Transverse colon (tissue), 4 donors: ENCODE data around the gene CAMSAP3. TPM values are rescaled to one million over a fixed set of nuclear protein-coding genes. Genes with fewer than 3 reads are reported as not detected.
A peak's percentile ranks its signal among the peaks of the same experiment; 100 is the strongest.

ENCODE experiments used
- DNase-seq: peaks from one replicate; pipeline ENCODE4 v3.0.0-alpha.2; 2019
- H3K27ac ChIP-seq, 4 donors: fragments of 200-600 bp; sonication (generic); 2 replicates each; pipeline ENCODE4 v1.5.1; 2016 to 2018; ENCODE audit warnings: inconsistent platforms in 4 of 4
- H3K27me3 ChIP-seq: fragments of 200-600 bp; sonication (generic); 2 replicates; pipeline ENCODE4 v1.5.1; 2017; ENCODE audit warnings: inconsistent platforms
- H3K36me3 ChIP-seq, 4 donors: fragments of 200-600 bp; sonication (generic); 2 replicates each; pipeline ENCODE4 v1.5.1; 2017 to 2019; ENCODE audit warnings: inconsistent platforms in 4 of 4
- H3K4me1 ChIP-seq, 4 donors: fragments of 200-600 bp; sonication (generic); 2 replicates each; pipeline ENCODE4 v1.5.1; 2017 to 2020; ENCODE audit warnings: inconsistent platforms in 4 of 4
- H3K4me3 ChIP-seq, 4 donors: fragments of 200-600 bp; sonication (generic); 1 replicate in 1 of 4; 2 replicates in 3 of 4; pipeline versions ENCODE4 v1.5.1 to v1.6.1; 2017 to 2019; ENCODE audit warnings: inconsistent platforms in 4 of 4
- H3K9me3 ChIP-seq, 2 donors: fragments of 200-600 bp; sonication (generic); 2 replicates each; pipeline ENCODE4 v1.5.1; 2017 to 2019; ENCODE audit warnings: inconsistent platforms in 2 of 2
- EP300 ChIP-seq: sonication (generic); formaldehyde crosslinking; IDR thresholded peaks from one replicate; pipeline ENCODE4 v1.6.1; 2017; ENCODE audit warnings: antibody characterized with exemption, low read depth
- POLR2A ChIP-seq: fragments of 450-650 bp; IDR thresholded peaks from one replicate; pipeline ENCODE4 v1.6.1; 2016; ENCODE audit warnings: antibody characterized with exemption, mild to moderate bottlenecking, moderate library complexity
- POLR2AphosphoS5 ChIP-seq, 3 donors: sonication (generic); formaldehyde crosslinking; IDR thresholded peaks; one replicate each; pipeline ENCODE4 v1.6.1; 2016; ENCODE audit warnings: antibody characterized with exemption in 3 of 3
- WGBS, 2 donors: methylation state at CpG; one replicate each; pipeline ENCODE4 v1.1.5; 2018; ENCODE audit warnings: low coverage in 1 of 2; 5-methylcytosine and 5-hydroxymethylcytosine counted together
- in situ Hi-C, 4 donors: fragments of 200-750 bp; cut with MboI; loops; one replicate each; pipeline versions ENCODE4 v1.15.0 to v1.15.1; 2017; ENCODE audit warnings: low sequenced_read_pairs in 3 of 4, low pct_ligation_motif_present in 1 of 4, low pct_unique_long_range_greater_than_20kb in 1 of 4
- intact Hi-C: fragments of 100-400 bp; cut with DNase I; formaldehyde crosslinking; loops from one replicate; pipeline ENCODE4 v1.15.1; 2023; ENCODE audit warnings: low total_unique reads
- total RNA-seq, 4 donors: library from RNA; depleted of rRNA; stranded (reverse); fragments of >200 nt; gene quantifications; one replicate each; pipeline ENCODE4 v1.1.0, GENCODE V29; 2016
- TF ChIP-seq, protein P1 (sequence below), 5 experiments: fragments of 200-600 bp in 3 of 5; fragments of 450-650 bp in 2 of 5; sonication (generic) in 3 of 5; IDR thresholded peaks; 1 replicate in 2 of 5; 2 replicates in 3 of 5; pipeline ENCODE4 v1.5.1; 2016 to 2017; ENCODE audit warnings: antibody characterized with exemption in 5 of 5, inconsistent platforms in 3 of 5, mild to moderate bottlenecking in 2 of 5, moderate library complexity in 1 of 5

The CAMSAP3 gene
- total RNA-seq, 4 donors from 2014 or later = 36.2 to 114 (median 61.6) TPM

GRCh38 chr19:7549429-7550148 lies 46.1 kb upstream of the CAMSAP3 start:
- in situ Hi-C loops = loop anchor here in 3 of 4 donors (25.0 kb wide), 2 partner anchors 187 to 263 kb away; no protein-coding TSS in a partner anchor
- intact Hi-C loops = no loop called here
- TF ChIP-seq EP300 (no peak), POLR2A (no peak)
- TF ChIP-seq, protein P1, sequence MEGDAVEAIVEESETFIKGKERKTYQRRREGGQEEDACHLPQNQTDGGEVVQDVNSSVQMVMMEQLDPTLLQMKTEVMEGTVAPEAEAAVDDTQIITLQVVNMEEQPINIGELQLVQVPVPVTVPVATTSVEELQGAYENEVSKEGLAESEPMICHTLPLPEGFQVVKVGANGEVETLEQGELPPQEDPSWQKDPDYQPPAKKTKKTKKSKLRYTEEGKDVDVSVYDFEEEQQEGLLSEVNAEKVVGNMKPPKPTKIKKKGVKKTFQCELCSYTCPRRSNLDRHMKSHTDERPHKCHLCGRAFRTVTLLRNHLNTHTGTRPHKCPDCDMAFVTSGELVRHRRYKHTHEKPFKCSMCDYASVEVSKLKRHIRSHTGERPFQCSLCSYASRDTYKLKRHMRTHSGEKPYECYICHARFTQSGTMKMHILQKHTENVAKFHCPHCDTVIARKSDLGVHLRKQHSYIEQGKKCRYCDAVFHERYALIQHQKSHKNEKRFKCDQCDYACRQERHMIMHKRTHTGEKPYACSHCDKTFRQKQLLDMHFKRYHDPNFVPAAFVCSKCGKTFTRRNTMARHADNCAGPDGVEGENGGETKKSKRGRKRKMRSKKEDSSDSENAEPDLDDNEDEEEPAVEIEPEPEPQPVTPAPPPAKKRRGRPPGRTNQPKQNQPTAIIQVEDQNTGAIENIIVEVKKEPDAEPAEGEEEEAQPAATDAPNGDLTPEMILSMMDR (IDR thresholded peaks at IDR 0.05) = no peak

DNA sequence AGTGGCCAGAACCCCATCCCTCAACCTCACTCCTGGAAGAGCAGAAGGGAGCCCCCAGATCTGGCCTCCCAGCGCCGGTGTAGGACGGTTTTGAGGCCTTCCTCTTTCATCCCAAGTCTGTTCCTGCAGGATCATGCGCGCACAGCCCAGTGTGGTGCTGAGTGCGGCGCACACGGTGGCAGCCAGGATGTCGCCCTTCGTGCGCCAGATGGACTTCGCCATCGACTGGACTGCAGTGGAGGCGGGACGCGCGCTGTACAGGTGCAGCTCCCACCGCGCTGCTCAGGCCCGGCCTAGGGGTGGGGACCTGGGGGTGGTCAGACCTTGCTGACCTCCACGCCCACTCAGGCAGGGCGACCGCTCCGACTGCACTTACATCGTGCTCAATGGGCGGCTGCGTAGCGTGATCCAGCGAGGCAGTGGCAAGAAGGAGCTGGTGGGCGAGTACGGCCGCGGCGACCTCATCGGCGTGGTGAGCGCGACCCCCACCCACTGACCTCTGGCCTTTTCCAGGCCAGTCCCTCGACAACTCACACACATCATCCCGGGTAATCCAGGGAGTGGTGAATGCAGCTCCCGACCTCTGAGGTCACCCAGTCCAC lies 45.4 kb upstream of the CAMSAP3 start:
- Histone ChIP-seq H3K27ac (no peak overlapping the region), H3K9me3 (no peaks in the 10 kb centered on the region), H3K4me1 (peaks cover 0 to 11% (median 1%) of the 10 kb centered on the region in 4 donors), H3K27me3 (no peaks in the 10 kb centered on the region), H3K4me3 (no peak overlapping the region), H3K36me3 (peaks cover 0 to 4% (median 0%) of the 10 kb centered on the region in 4 donors)
- TF ChIP-seq POLR2A (no peak), EP300 (no peak), POLR2AphosphoS5 (IDR thresholded peaks at IDR 0.05) (no peak)
- WGBS, 2 donors = 95% methylated on average over 37 of the region's 41 CpGs; no CpG with 5 or more reads in 1 of the 2 donors
- intact Hi-C loops = no loop called here
- in situ Hi-C loops = loop anchor here in 3 of 4 donors (25.0 kb wide), 2 partner anchors 188 to 262 kb away; no protein-coding TSS in a partner anchor
- DNase-seq = no peak

More at GRCh38 chr19:7549429-7550148, 46.1 kb upstream of the CAMSAP3 start:
- Histone ChIP-seq H3K27me3 (no peaks in the 10 kb centered on the region), H3K36me3 (no peaks in the 10 kb centered on the region), H3K4me3 (no peak overlapping the region), H3K9me3 (no peaks in the 10 kb centered on the region), H3K27ac (no peak overlapping the region), H3K4me1 (peaks cover 0 to 17% (median 1%) of the 10 kb centered on the region in 4 donors)
- no peak for DNase-seq
- WGBS, 2 donors = 91 to 92% methylated on average over 12 to 36 of the region's 36 CpGs

- Histone ChIP-seq H3K27me3 (no peaks in the 10 kb centered on the region), H3K4me1 (peaks cover 0 to 3% (median 1%) of the 10 kb centered on the region in 4 donors), H3K36me3 (peaks cover 0 to 6% (median 0%) of the 10 kb centered on the region in 4 donors), H3K4me3 (peak overlapping the region in 3 of 4 donors; percentile 10 to 32 (median 21)), H3K27ac (peak overlapping the region in 2 of 4 donors; percentile 37 to 63), H3K9me3 (no peaks in the 10 kb centered on the region)
- intact Hi-C loops = no loop called here
- DNase-seq = peak; percentile 81
- TF ChIP-seq, protein P1 (IDR thresholded peaks at IDR 0.05) = no peak
- TF ChIP-seq POLR2AphosphoS5 (IDR thresholded peaks at IDR 0.05) (no peak), EP300 (no peak), POLR2A (no peak)
- 58 to 63% methylated on average over 5 to 37 of the region's 51 CpGs for WGBS, 2 donors
- in situ Hi-C loops = loop anchor here in 3 of 4 donors (25.0 kb wide), 2 partner anchors 189 to 261 kb away; no protein-coding TSS in a partner anchor
Measured at GRCh38 chr19:7550987-7551761, 44.5 kb upstream of the CAMSAP3 start.

DNA sequence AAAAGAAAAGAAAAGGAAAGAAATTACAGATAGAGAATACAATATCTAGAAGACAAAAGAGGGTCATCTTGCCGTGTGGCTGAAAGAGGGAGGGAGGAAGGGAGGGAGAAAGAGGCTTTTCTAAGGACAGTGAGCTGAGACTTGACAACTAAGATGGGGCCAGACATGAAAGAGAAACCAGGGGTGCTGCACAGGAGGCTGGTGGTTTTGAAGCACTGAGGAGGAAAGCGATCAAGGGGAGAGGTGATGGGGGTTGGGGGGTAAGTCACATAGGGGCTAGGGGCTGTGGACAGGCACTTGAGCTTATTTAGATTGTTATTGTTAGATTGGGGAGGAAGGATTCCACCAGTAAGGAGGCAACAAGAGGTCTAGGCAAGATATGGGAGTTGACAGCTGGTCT lies 42.9 kb upstream of the CAMSAP3 start:
- DNase-seq = no peak
- Histone ChIP-seq H3K27me3 (no peaks in the 10 kb centered on the region), H3K27ac (no peak overlapping the region), H3K9me3 (no peaks in the 10 kb centered on the region), H3K36me3 (peaks cover 0 to 18% (median 3%) of the 10 kb centered on the region in 4 donors), H3K4me1 (peaks cover 0 to 3% (median 0%) of the 10 kb centered on the region in 4 donors), H3K4me3 (no peak overlapping the region)
- in situ Hi-C loops = loop anchor here in 3 of 4 donors (25.0 kb wide), 2 partner anchors 190 to 260 kb away; no protein-coding TSS in a partner anchor
- TF ChIP-seq POLR2A = no peak
- no peak for TF ChIP-seq EP300
- TF ChIP-seq, protein P1 (IDR thresholded peaks at IDR 0.05) = no peak
- TF ChIP-seq POLR2AphosphoS5 (IDR thresholded peaks at IDR 0.05) = no peak
- intact Hi-C loops = no loop called here
- WGBS, 2 donors = 30 to 40% methylated on average over 2 of the region's 2 CpGs
